ENCODE measurements around the gene GABBR2. TPM values are rescaled to one million over a fixed set of nuclear protein-coding genes. Genes with fewer than 3 reads are reported as not detected.

GABBR2 gene
- total RNA-seq, 4 donors from 2014 or later, result 0.17 to 0.26 TPM; not detected in 2

DNA sequence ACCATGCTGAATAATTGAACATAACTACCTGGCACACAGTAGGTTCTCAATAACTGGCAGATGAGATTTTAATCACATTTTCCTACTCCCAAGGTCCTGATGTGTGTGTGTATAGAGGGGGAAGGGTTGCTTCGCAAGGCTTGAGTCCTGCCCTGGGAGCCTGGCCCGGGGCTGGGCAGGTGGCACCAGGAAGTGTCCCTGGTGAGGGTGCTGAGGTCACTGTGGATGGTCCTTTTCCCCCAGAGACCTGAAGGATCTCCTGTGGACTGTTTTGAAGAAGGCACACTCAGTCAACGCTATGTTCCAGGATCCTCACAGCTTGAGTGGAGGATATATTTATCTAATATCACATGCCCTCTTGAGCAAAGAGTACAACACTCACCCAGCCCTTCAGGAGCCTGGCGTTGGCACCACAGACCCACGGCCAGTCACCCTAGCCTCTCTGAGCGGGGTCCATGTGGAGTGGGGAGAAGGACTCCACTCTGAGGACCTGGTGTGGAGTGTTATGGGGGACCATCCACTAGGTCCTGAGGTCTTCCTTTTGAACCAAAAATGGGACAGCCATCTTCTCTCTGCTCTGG, 177.8 kb downstream of the GABBR2 start:
- TF ChIP-seq CTCF (IDR thresholded peaks at IDR 0.05) (no peak), POLR2AphosphoS5 (IDR thresholded peaks at IDR 0.05) (no peak), EP300 (IDR thresholded peaks at IDR 0.05) (no peak), POLR2A (IDR thresholded peaks at IDR 0.05; ENCODE audit: low read depth) (no peak)
- H3K36me3 ChIP-seq, result no peaks in the 10 kb centered on the region
- no peaks in the 10 kb centered on the region for H3K4me1 ChIP-seq
- no peak overlapping the region for H3K4me3 ChIP-seq
- whole genome bisulfite sequencing, result 41% methylated on average over 4 of the region's 6 CpGs
- H3K9me3 ChIP-seq, result no peaks in the 10 kb centered on the region
- H3K27ac ChIP-seq (replicated peaks in 1 of 4), result no peak overlapping the region
- intact Hi-C loops (cut with DNase I), result no loop called here
- peak; percentile 89 for DNase-seq (ENCODE audit: extremely low spot score)
- H3K27me3 ChIP-seq, result peaks cover 0 to 17% (median 0%) of the 10 kb centered on the region in 4 donors

DNA sequence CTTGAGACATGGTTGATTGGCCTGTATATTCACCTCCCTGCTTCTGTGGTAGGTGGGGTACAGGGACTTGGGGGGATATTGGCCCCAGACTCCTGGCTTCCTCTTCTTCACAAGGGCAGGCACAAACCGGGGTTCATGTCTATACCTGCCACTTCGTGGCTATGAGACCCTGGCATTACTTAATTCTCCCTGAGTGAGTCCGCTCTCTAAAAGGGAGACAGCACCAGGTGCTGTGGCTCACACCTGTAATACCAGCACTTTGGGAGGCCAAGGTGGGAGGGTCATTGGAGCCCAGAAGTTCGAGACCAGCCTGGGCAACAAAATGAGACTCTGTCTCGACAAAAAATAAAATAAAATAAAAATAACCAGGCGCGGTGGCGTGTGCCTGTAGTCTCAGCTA, 178.5 kb downstream of the GABBR2 start:
- DNase-seq (ENCODE audit: extremely low spot score), result peak; percentile 64
- TF ChIP-seq POLR2A (IDR thresholded peaks at IDR 0.05; ENCODE audit: low read depth) (no peak), EP300 (IDR thresholded peaks at IDR 0.05) (no peak), CTCF (IDR thresholded peaks at IDR 0.05) (no peak), POLR2AphosphoS5 (IDR thresholded peaks at IDR 0.05) (no peak)
- Histone ChIP-seq H3K27ac (replicated peaks in 1 of 4) (no peak overlapping the region), H3K27me3 (peaks cover 0 to 17% (median 0%) of the 10 kb centered on the region in 4 donors), H3K4me3 (no peak overlapping the region), H3K36me3 (no peaks in the 10 kb centered on the region), H3K9me3 (no peaks in the 10 kb centered on the region), H3K4me1 (no peaks in the 10 kb centered on the region)
- WGBS, result 78% methylated on average over 8 of the region's 8 CpGs
- intact Hi-C loops (cut with DNase I), result no loop called here

GRCh38 chr9:98529841-98530240, 178.9 kb downstream of the GABBR2 start:
- Histone ChIP-seq H3K9me3 (no peaks in the 10 kb centered on the region), H3K36me3 (no peaks in the 10 kb centered on the region), H3K4me3 (no peak overlapping the region), H3K4me1 (no peaks in the 10 kb centered on the region), H3K27ac (replicated peaks in 1 of 4) (no peak overlapping the region), H3K27me3 (peaks cover 0 to 17% (median 0%) of the 10 kb centered on the region in 4 donors)
- 88% methylated on average over 7 of the region's 7 CpGs for WGBS
- peak; percentile 72 for DNase-seq (ENCODE audit: extremely low spot score)
- TF ChIP-seq EP300 (IDR thresholded peaks at IDR 0.05), result no peak
- TF ChIP-seq POLR2AphosphoS5 (IDR thresholded peaks at IDR 0.05), result no peak
- no peak for TF ChIP-seq CTCF (IDR thresholded peaks at IDR 0.05)
- no peak for TF ChIP-seq POLR2A (IDR thresholded peaks at IDR 0.05; ENCODE audit: low read depth)
- intact Hi-C loops (cut with DNase I), result no loop called here

DNA sequence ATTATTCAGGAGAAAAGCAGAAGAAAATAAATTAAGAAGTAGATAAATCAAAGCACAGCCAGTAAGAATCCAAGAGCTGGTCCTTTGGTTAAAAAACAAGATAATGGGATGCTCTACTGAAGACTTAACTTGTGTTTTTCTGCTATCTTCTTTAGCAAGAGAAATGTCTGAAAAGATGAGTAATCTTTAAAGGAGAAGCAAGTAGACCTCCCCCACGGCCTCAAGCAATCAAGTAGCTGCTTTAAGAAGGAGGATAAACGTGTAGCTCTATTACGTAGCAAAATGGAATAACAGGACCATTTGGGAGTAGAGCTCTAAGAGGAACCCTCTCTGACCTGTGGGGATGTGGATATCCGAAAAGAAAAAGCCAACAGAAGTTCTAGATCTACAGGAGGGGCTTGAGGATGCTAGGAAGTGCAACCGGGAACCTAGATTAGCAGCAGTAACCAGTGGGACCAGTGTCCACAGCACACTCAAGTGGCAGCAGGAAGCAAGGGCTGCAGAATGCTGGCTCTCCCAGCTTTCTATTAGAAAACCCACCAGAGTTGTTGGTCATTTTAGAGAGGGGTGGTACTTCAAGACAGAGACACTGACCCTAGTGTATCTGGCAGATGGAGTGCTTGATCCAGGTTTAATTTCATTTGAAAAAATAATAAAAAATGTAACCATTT, 185.4 kb downstream of the GABBR2 start:
- Histone ChIP-seq H3K27ac (replicated peaks in 1 of 4) (no peak overlapping the region), H3K36me3 (no peaks in the 10 kb centered on the region), H3K4me3 (no peak overlapping the region), H3K27me3 (peaks cover 0 to 4% (median 0%) of the 10 kb centered on the region in 4 donors), H3K9me3 (no peaks in the 10 kb centered on the region), H3K4me1 (no peaks in the 10 kb centered on the region)
- TF ChIP-seq POLR2A (IDR thresholded peaks at IDR 0.05; ENCODE audit: low read depth) (no peak), POLR2AphosphoS5 (IDR thresholded peaks at IDR 0.05) (no peak), CTCF (IDR thresholded peaks at IDR 0.05) (no peak), EP300 (IDR thresholded peaks at IDR 0.05) (no peak)
- intact Hi-C loops (cut with DNase I), result no loop called here
- 48% methylated on average over 5 of the region's 5 CpGs for WGBS
- DNase-seq (ENCODE audit: extremely low spot score), result peak; percentile 45
